B cell (primary cell): ENCODE data around the gene MAD2L2. TPM values are rescaled to one million over a fixed set of nuclear protein-coding genes. Genes with fewer than 3 reads are reported as not detected.
A peak's percentile ranks its signal among the peaks of the same experiment; 100 is the strongest.

Source experiments
- ATAC-seq: fragments of 200-7000 bp; cut with Tn5 transposase; one replicate; pipeline ENCODE4 v1.10.0; 2021; ENCODE audit warnings: low read depth, mild to moderate bottlenecking, moderate number of reproducible peaks, moderate library complexity
- CTCF ChIA-PET: fragments of 350-600 bp; sonication (Branson Sonifier 250); formaldehyde crosslinking; loops from one replicate; lab custom pipeline; 2021; ENCODE audit warnings: antibody characterized with exemption, inconsistent platforms; lab: Charles Lee
- POLR2A ChIA-PET: fragments of 350-600 bp; sonication (Branson Sonifier 250); formaldehyde crosslinking; loops from one replicate; lab custom pipeline; 2021; ENCODE audit warnings: antibody characterized with exemption; lab: Charles Lee
- DNase-seq: peaks from one replicate; pipeline ENCODE4 v3.0.0; 2013
- H2AFZ ChIP-seq: 2 replicates; pipeline ENCODE4 v1.6.1; 2012; ENCODE audit warnings: mild to moderate bottlenecking, low read depth, low read length; ENCODE audit not compliant: insufficient read depth, poor library complexity, severe bottlenecking
- H3K27ac ChIP-seq, 2 donors: 1 replicate in 1 of 2; 2 replicates in 1 of 2; pipeline ENCODE4 v1.5.1; 2012 to 2013; ENCODE audit warnings: low read length in 2 of 2, mild to moderate bottlenecking in 2 of 2, moderate library complexity in 1 of 2
- H3K27me3 ChIP-seq, 4 experiments: fragments of 200-600 bp in 1 of 4; sonication (generic) in 1 of 4; replicated peaks in 1 of 4; 1 replicate in 2 of 4; 2 replicates in 2 of 4; pipeline versions ENCODE4 v1.6.1 to v1.7.0; 2013 to 2016; ENCODE audit warnings: low read length in 3 of 4, mild to moderate bottlenecking in 2 of 4, mixed read lengths in 1 of 4, moderate library complexity in 1 of 4; ENCODE audit not compliant: insufficient read depth in 4 of 4, control insufficient read depth in 3 of 4; ENCODE audit errors: control extremely low read depth in 1 of 4
- H3K36me3 ChIP-seq, 2 experiments: replicated peaks in 1 of 2; 1 replicate in 1 of 2; 2 replicates in 1 of 2; pipeline versions ENCODE4 v1.6.1 to v1.7.1; 2013; ENCODE audit warnings: low read length in 1 of 2; ENCODE audit not compliant: insufficient read depth in 2 of 2, control insufficient read depth in 1 of 2; ENCODE audit errors: control extremely low read depth in 1 of 2, extremely low read depth in 1 of 2
- H3K4me1 ChIP-seq, 2 donors: fragments of 200-600 bp in 1 of 2; sonication (generic) in 1 of 2; 1 replicate in 1 of 2; 2 replicates in 1 of 2; pipeline versions ENCODE4 v1.5.1 to v1.6.1; 2013 to 2017; ENCODE audit warnings: low read length in 2 of 2; ENCODE audit not compliant: control insufficient read depth in 2 of 2, insufficient read depth in 2 of 2
- H3K4me2 ChIP-seq: replicated peaks from 2 replicates; pipeline ENCODE3; 2012; ENCODE audit warnings: mild to moderate bottlenecking, low read depth, low read length; ENCODE audit not compliant: poor library complexity, severe bottlenecking
- H3K4me3 ChIP-seq, 5 experiments: fragments of 200-600 bp in 1 of 5; sonication (generic) in 1 of 5; 1 replicate in 3 of 5; 2 replicates in 2 of 5; pipeline versions ENCODE4 v1.5.1 to v1.7.0; 2011 to 2016; ENCODE audit warnings: low read length in 4 of 5, mild to moderate bottlenecking in 4 of 5, low read depth in 2 of 5, control low read depth in 1 of 5, moderate library complexity in 1 of 5; ENCODE audit not compliant: insufficient read depth in 1 of 5; ENCODE audit errors: control extremely low read depth in 1 of 5, extremely low read depth in 1 of 5
- H3K79me2 ChIP-seq: fragments of 200-600 bp; sonication (generic); one replicate; pipeline ENCODE4 v1.6.0; 2016; ENCODE audit warnings: low read length; ENCODE audit not compliant: control insufficient read depth, insufficient read depth
- H3K9ac ChIP-seq: fragments of 200-600 bp; sonication (generic); 2 replicates; pipeline ENCODE4 v1.6.1; 2017; ENCODE audit warnings: mild to moderate bottlenecking, low read length, moderate library complexity
- H3K9me3 ChIP-seq, 3 donors: one replicate each; pipeline versions ENCODE4 v1.6.1 to v1.7.1; 2013; ENCODE audit warnings: low read length in 2 of 3; ENCODE audit not compliant: control insufficient read depth in 2 of 3, insufficient read depth in 1 of 3; ENCODE audit errors: control extremely low read depth in 1 of 3
- H4K20me1 ChIP-seq: 2 replicates; pipeline ENCODE4 v1.6.0; 2012; ENCODE audit warnings: mild to moderate bottlenecking, low read length; ENCODE audit not compliant: insufficient read depth, control insufficient read depth, poor library complexity, severe bottlenecking
- H3K27ac Mint-ChIP-seq: one replicate; pipeline ENCODE4 v1.8.0; 2021; ENCODE audit warnings: mixed read lengths
- H3K27me3 Mint-ChIP-seq: one replicate; pipeline ENCODE4 v1.8.0; 2021; ENCODE audit warnings: mixed read lengths
- H3K4me1 Mint-ChIP-seq: one replicate; pipeline ENCODE4 v1.8.0; 2021; ENCODE audit warnings: mixed read lengths
- H3K4me3 Mint-ChIP-seq: one replicate; pipeline ENCODE4 v1.8.0; 2021; ENCODE audit warnings: mixed read lengths
- H3K9me3 Mint-ChIP-seq: one replicate; pipeline ENCODE4 v1.8.0; 2022; ENCODE audit warnings: mixed read lengths; ENCODE audit not compliant: insufficient read depth
- EZH2 ChIP-seq: IDR thresholded peaks from 2 replicates; pipeline ENCODE4 v1.6.1; 2012; ENCODE audit warnings: borderline replicate concordance, low read depth, mild to moderate bottlenecking, moderate library complexity, low read length; ENCODE audit not compliant: insufficient read depth, poor library complexity, severe bottlenecking
- whole genome bisulfite sequencing: methylation state at CpG from one replicate; pipeline ENCODE4 v1.1.5; 2013; ENCODE audit warnings: missing lambda C conversion rate; ENCODE audit not compliant: insufficient coverage; 5-methylcytosine and 5-hydroxymethylcytosine counted together
- intact Hi-C: fragments of 100-400 bp; cut with micrococcal nuclease; formaldehyde crosslinking; loops from one replicate; pipeline ENCODE4 v1.10.0; 2022
- polyA plus RNA-seq: library from polyadenylated mRNA; depleted of rRNA; stranded (reverse); fragments of >200 nt; gene quantifications from 2 replicates; pipeline ENCODE4 v1.2.3, GENCODE V29; 2012
- total RNA-seq, 2 donors: library from RNA; stranded (reverse); fragments of 120-200 nt in 1 of 2; gene quantifications; 1 replicate in 1 of 2; 2 replicates in 1 of 2; pipeline versions ENCODE4 v1.2.3 to v1.2.4, GENCODE V29; 2013 to 2022
- TF ChIP-seq, protein P1 (sequence below): fragments of 200-600 bp; IDR thresholded peaks from one replicate; pipeline ENCODE4 v1.8.0; 2022; ENCODE audit warnings: antibody characterized with exemption, mild to moderate bottlenecking

The MAD2L2 gene
- total and polyA plus RNA-seq, 2 donors (not counting 1 experiment from before 2014, with no cell fraction given) = 29.0 to 42.2 TPM

GRCh38 chr1:11693917-11694316, 13.0 kb upstream of the MAD2L2 start:
- Histone ChIP-seq H3K27me3 (peaks cover 0 to 42% (median 21%) of the 10 kb centered on the region in 4 experiments), H3K79me2 (no peaks in the 10 kb centered on the region), H4K20me1 (no peaks in the 10 kb centered on the region), H3K36me3 (no peaks in the 10 kb centered on the region), H2AFZ (no peak overlapping the region), H3K4me3 (no peak overlapping the region), H3K9ac (no peak overlapping the region), H3K27ac (no peak overlapping the region), H3K4me2 (no peak overlapping the region), H3K9me3 (no peaks in the 10 kb centered on the region), H3K4me1 (peaks cover 24 to 26% of the 10 kb centered on the region in 2 donors)
- H3K27me3 Mint-ChIP-seq = peaks cover 46% of the 10 kb centered on the region
- POLR2A ChIA-PET = interaction anchor here (0.6 to 1.4 kb wide), 2 partner anchors 26 to 430 kb away, joined by 3 to 6 read pairs; no protein-coding TSS in a partner anchor
- intact Hi-C loops = no loop called here
- no peak overlapping the region for H3K27ac Mint-ChIP-seq
- H3K4me1 Mint-ChIP-seq = peaks cover 24% of the 10 kb centered on the region
- peak overlapping the region; percentile 56 for H3K4me3 Mint-ChIP-seq
- DNase-seq = no peak
- TF ChIP-seq, protein P1, sequence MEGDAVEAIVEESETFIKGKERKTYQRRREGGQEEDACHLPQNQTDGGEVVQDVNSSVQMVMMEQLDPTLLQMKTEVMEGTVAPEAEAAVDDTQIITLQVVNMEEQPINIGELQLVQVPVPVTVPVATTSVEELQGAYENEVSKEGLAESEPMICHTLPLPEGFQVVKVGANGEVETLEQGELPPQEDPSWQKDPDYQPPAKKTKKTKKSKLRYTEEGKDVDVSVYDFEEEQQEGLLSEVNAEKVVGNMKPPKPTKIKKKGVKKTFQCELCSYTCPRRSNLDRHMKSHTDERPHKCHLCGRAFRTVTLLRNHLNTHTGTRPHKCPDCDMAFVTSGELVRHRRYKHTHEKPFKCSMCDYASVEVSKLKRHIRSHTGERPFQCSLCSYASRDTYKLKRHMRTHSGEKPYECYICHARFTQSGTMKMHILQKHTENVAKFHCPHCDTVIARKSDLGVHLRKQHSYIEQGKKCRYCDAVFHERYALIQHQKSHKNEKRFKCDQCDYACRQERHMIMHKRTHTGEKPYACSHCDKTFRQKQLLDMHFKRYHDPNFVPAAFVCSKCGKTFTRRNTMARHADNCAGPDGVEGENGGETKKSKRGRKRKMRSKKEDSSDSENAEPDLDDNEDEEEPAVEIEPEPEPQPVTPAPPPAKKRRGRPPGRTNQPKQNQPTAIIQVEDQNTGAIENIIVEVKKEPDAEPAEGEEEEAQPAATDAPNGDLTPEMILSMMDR = no peak
- TF ChIP-seq EZH2 = no peak
- WGBS = 76% methylated on average over 4 of the region's 5 CpGs
- ATAC-seq = no peak
- CTCF ChIA-PET = interaction anchor here (1.7 kb wide), 1 partner anchor 17 kb away, joined by 4 read pairs; no protein-coding TSS in a partner anchor
- H3K9me3 Mint-ChIP-seq = no peaks in the 10 kb centered on the region

DNA sequence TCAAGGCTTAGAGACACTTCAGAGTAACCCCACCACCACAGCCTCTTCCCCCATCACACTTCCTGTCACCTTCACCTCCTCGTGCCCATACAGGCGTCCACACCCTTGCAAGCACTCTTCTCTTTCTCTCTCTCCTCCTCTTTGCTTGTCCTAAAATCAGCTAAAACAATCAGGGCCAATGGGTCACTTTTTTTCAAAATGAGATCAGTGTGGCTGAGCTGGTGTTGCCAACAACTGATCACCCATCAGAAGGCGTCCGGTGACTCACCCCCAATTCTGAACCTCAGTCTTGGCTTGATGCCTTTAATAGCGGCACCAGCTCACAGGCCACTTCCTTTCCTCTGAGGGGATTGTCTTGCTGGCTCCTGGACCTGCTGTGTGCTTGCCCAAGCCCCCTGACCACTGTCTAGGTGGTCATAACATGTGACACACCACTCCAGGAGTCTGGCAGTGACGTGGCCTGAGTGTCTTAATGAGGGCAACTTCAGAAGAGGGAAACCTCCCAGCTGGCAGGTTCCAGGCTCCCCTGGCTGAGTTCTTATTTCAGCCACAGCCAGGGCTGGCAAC, 12.2 kb upstream of the MAD2L2 start:
- peaks cover 0 to 43% (median 21%) of the 10 kb centered on the region in 4 experiments for H3K27me3 ChIP-seq
- H3K4me3 Mint-ChIP-seq = peak overlapping the region; percentile 47

More for the DNA sequence above, 12.2 kb upstream of the MAD2L2 start:
- ChIA-PET CTCF (interaction anchor here (0.8 to 1.7 kb wide), 2 partner anchors 18 to 28 kb away, joined by 3 to 4 read pairs; no protein-coding TSS in a partner anchor), POLR2A (interaction anchor here (0.6 to 1.4 kb wide), 2 partner anchors 27 to 429 kb away, joined by 3 to 6 read pairs; no protein-coding TSS in a partner anchor)
- Mint-ChIP-seq H3K9me3 (no peaks in the 10 kb centered on the region), H3K27me3 (peaks cover 49% of the 10 kb centered on the region), H3K4me1 (peaks cover 24% of the 10 kb centered on the region), H3K27ac (no peak overlapping the region)
- no peak overlapping the region for H3K27ac ChIP-seq
- H3K4me3 ChIP-seq = no peak overlapping the region
- no peaks in the 10 kb centered on the region for H3K79me2 ChIP-seq
- DNase-seq (no peak), ATAC-seq (no peak)
- intact Hi-C loops = no loop called here
- H3K4me2 ChIP-seq = no peak overlapping the region
- no peaks in the 10 kb centered on the region for H3K36me3 ChIP-seq
- no peaks in the 10 kb centered on the region for H3K9me3 ChIP-seq
- WGBS = 8% methylated on average over 6 of the region's 6 CpGs
- H3K9ac ChIP-seq = no peak overlapping the region
- no peak for TF ChIP-seq EZH2
- TF ChIP-seq, protein P1 = no peak
- no peak overlapping the region for H2AFZ ChIP-seq
- peaks cover 24 to 26% of the 10 kb centered on the region in 2 donors for H3K4me1 ChIP-seq
- no peaks in the 10 kb centered on the region for H4K20me1 ChIP-seq
